ENCODE measurements around the gene OR10H2.

DNA sequence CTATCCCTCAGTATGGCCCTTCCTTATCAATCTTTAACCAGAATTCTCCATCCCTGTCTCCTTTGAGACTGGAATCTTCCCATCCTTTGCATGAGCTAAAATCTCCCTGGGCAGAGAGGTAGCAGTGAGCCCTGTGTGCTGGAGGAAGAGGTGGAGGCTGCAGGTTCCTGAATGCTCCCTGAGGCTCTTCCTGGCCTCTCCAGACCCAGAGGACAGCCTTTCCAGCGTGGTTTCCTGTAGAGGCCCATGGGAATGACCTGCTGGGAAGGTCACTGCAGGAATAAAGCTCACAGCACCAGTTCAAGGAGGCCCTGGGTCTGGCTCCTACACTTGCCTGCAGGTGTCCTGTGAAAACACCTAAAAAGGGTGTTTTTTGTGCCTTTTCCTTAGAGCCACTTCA is 4.6 kb downstream of the OR10H2 start:
- TF ChIP-seq, protein P1, sequence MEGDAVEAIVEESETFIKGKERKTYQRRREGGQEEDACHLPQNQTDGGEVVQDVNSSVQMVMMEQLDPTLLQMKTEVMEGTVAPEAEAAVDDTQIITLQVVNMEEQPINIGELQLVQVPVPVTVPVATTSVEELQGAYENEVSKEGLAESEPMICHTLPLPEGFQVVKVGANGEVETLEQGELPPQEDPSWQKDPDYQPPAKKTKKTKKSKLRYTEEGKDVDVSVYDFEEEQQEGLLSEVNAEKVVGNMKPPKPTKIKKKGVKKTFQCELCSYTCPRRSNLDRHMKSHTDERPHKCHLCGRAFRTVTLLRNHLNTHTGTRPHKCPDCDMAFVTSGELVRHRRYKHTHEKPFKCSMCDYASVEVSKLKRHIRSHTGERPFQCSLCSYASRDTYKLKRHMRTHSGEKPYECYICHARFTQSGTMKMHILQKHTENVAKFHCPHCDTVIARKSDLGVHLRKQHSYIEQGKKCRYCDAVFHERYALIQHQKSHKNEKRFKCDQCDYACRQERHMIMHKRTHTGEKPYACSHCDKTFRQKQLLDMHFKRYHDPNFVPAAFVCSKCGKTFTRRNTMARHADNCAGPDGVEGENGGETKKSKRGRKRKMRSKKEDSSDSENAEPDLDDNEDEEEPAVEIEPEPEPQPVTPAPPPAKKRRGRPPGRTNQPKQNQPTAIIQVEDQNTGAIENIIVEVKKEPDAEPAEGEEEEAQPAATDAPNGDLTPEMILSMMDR (IDR thresholded peaks at IDR 0.05; ENCODE audit: control extremely low read depth in 1 of 3, insufficient read depth in 1 of 3, low read depth in 1 of 3, low read length in 3 of 3), result no peak
- no peak for TF ChIP-seq POLR2A (IDR thresholded peaks at IDR 0.05; ENCODE audit: control extremely low read depth in 1 of 2, low read depth in 2 of 2, low read length in 2 of 2)
- TF ChIP-seq RXRA (IDR thresholded peaks at IDR 0.05; ENCODE audit: insufficient read depth, low read depth, low read length), result no peak
- no peak for TF ChIP-seq GTF2F1 (IDR thresholded peaks at IDR 0.05; ENCODE audit: borderline replicate concordance, low read depth, low read length)
- no peak for TF ChIP-seq EGR1 (IDR thresholded peaks at IDR 0.05; ENCODE audit: borderline replicate concordance, low read depth, low read length)

All from H1 (cell line).